GM19193 (cell line): Measurements from ENCODE around the gene THRB.

Source experiments
- POLR2A ChIP-seq: IDR thresholded peaks from 4 replicates; pipeline ENCODE4 v1.6.1; 2011; ENCODE audit not compliant: insufficient read depth, insufficient read length; ENCODE audit errors: extremely low read depth

THRB gene

DNA sequence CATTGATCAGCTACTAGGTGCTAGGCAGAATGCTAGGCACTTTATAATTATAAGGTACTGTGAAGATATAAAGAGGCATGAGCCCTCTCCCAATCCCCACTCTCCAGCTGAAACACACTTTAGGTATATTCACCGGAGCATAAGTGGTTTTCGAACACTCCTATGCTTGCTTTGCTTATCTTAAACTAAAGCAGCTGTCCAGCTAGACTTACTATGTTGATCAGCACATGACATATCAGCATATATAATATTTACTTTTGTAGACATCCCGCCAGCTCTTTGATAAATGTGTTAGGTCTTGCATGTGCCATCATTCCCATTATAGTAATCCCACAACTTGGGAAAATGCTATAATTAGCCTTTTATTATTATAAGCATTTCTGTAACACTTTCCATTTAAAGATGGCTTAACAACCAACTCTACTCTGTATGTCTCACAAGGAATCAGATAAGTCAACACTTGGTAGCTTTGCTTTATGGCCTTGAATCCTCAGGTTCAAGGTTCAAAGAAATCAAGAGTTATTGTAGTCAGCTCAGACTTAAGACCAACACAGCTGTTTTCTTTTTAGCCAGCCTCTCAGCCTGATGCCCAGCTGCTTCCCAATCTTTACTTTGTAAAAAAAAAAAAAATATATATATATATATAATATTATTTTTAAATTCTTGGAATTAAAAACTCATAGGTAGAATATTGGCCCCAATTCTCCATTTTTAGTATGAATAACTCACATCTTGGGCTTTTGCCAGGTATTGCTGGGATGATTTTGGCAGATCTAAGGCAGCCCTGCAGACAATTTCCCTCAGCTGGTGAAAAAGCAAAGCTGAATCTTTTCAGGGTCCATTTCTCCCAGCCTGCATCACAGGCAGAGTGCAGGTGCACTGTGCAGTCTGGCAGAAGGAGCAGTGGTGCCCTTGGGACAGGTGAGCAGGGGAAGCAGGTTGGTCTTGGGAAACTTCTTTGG lies 104.2 kb downstream of the THRB start:
- TF ChIP-seq POLR2A, result no peak

DNA sequence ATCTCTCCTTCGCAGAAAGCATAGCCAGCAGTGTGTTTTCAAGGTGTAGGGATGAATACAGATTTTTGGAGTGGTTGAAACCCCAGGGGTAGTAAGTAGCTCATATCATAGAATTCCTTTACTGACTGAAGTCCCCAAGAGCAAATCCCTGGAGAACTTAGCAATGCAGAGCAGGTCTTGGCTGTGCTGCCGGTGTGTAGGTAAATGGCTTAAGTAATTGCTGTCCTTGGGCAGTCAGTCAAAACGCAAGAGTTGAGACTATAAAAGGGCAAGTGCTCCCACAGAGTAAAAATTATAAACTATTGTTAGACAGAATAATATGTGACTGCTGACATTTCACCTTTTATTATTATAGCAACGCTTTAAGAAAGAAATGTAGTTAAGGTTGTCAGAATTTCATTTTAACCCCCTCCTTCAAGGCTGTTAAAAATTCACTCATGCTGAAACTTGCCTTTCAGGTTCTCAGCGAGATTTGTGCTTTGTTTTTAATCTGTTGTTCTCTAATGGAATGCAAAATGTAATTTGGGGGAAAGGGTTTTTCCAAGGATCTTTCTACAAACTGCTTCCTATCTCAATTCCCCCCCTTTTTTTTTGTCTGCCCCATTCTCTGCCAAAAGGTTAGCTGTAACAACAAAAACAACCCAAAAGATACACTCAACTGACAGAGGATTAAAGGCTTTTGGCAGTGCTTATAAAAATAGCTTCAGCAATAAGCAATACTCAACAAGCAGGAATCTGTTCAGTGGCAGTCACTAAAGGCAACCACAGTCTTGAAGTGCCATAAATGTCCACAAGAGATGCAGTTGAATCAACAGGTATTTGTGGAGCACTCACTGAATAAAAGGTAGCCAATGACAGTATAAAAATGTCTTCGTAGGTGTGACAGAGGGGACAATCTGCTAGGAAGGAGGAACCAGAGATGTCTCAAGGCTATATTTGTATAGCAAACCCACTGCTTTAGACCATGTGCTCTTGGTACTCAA lies 105.3 kb downstream of the THRB start:
- TF ChIP-seq POLR2A, result no peak

DNA sequence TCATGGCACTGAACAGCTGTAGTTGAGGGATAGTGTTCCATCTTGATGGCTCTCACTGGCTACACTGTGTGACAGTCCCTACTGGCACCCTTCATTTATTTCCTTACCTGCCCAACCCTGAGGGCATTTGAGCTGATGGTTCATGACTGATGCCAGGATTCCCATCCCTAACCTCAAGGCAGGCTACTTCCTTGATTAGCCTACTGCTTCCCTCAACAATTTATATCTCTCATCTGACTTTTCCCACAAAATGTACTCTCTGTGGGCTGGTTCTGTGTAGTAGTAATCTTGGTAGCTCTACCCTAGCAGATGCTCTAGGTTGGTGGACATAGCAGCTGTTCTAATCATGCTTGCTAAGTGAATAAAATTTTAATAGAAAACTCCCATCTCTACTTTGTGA lies 106.0 kb downstream of the THRB start:
- TF ChIP-seq POLR2A, result no peak

DNA sequence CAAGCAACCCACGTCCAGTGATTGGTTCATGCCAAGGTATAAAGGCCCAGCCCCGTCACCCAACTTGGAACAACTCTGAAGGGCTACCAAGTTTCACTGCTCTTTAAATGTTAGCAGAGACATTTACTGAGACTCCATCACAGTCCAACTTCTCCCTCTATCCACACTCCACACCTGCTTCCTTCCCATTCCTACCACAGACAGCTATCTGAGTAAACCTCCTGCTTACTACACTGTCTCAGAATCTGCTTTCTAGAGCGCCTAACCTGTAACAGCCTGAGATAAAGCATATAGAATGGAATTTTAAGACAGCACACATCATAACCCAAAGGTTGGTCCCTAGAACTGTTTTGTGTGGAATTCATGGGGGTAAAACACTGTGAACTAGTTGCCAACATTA lies 106.5 kb downstream of the THRB start:
- TF ChIP-seq POLR2A, result no peak

DNA sequence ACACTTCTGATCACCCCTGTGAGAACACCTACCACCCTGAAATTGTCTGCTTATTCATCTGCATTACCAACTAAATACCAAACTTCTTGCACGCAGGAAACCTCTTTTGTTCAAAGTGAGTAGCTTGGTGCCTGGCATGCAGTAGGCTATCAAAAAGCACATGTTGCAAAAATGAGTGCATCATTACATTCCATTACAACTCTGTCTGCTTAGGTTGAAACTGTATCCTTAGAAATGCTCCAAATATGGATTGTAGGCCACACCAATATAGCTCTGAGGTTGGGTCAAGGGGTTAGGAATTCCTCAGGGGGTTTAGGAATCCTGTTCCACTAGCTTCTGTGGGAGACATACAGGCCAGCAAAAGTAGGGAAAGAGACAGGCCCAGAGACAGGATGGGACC lies 107.2 kb downstream of the THRB start:
- TF ChIP-seq POLR2A, result no peak

DNA sequence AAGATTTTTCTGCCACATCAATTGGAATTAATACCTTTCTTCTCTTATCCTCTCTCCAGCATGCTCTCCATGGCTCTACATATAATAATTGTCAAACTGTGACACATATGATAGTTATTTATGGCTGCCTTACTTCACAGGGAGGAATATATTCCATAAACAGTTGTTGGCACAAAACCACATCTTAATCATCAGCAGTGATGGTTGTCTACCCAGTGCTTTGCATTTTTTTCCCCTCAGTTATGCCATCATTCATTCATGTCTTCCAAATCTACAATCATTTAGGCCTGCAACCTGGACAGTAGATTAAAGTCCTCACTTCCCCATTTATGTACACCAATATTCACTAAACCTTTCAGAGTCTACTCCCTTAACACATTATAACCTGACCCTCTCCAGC lies 107.7 kb downstream of the THRB start:
- TF ChIP-seq POLR2A, result no peak

DNA sequence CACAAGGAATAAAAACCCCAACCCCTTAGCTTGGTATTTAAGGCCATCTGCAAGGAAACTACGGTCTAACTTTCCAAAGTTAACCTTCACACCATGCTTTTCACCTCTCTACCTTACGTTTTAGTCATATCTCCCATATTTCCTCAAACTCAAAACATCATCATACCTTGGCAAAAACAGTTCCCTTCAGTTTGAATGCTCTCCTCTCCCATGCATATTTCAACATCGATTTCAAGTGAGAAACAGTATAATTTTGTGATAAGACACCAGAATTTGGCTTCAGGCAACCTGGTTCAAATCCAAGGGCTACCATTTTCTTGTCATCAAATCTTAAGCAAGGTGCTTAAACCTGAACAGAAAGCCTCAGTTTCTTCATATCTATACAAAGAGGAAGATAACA lies 108.2 kb downstream of the THRB start:
- TF ChIP-seq POLR2A, result no peak

DNA sequence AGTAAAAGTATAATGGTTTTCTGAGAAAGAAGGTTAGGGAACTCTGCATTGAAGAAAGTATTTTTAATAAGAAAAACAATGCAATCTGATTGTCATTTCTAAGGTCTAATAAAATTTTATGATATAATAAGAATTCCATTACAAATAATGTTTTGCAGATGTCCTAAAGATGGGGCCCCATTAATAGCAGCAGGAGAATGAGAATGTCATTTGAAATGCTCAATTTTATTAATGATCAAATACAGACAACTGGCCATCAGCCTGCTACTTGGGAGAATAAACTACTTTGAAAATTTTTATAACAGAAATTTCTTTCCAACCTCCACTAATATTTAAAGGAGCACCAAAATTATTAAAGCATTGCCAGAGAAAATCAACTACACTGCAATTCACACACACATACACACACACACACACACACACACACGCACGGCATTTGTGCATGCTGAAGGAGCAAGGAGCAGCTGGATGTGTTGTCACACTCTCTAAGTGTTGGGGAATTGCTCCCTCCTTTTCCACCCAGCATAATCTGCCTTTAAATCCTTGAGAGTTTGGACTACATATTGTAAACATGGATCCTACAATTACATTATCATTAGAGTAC lies 109.5 kb downstream of the THRB start:
- no peak for TF ChIP-seq POLR2A

DNA sequence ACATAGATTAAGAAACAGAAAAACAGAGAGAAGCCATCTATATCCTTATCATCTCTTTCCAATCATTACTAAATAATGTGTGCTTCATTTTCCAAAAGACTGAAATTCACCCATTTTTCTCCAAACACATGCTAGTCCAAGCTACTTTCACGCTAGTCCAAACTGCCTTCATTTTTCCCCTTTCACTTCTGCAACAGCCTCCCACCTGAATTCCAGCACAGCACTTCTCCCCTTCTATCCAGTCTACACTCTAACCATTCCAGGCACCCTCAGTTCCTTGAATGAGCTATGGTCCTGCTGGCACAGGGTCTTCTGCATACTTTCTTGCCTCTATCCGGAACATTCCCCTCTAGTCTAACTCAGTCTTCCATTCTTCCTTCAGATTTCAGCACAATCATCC lies 112.0 kb downstream of the THRB start:
- TF ChIP-seq POLR2A, result no peak

DNA sequence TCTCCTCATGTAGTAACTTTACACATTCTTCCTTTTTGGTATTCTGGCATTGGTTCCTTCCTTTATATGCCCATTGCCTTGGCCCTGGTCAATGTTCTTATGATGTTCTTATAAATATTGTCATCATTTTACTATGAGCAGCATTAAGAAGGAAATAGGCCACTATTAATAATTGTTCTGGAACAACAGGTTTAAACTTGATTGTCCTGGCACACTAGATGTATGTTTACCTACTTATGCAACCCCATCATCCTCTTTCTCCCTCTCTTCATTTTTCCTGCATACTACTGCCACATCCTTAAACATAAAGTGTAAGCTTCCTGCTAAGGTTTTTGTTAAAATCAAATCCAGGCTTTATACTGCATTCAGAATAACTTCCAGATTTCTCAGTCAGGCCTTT lies 114.7 kb downstream of the THRB start:
- no peak for TF ChIP-seq POLR2A

DNA sequence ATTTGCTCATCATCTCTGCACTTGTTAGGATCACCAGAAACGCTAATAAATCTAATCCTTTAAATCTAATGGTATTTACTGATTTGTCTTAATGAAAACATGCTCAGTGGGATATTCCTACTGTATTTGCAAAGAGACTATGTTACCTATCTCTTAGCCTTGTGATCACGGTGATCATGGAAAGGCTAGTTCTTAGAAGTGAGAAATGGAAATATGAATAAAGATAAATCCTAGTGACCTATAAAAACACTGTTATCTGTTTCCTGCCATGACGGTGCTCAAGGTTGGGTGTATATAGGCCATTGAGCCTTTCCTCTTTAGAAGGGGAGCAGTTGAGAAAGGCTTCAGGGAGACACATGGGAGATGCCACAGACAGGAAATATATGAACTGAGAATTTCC lies 116.3 kb downstream of the THRB start:
- no peak for TF ChIP-seq POLR2A

DNA sequence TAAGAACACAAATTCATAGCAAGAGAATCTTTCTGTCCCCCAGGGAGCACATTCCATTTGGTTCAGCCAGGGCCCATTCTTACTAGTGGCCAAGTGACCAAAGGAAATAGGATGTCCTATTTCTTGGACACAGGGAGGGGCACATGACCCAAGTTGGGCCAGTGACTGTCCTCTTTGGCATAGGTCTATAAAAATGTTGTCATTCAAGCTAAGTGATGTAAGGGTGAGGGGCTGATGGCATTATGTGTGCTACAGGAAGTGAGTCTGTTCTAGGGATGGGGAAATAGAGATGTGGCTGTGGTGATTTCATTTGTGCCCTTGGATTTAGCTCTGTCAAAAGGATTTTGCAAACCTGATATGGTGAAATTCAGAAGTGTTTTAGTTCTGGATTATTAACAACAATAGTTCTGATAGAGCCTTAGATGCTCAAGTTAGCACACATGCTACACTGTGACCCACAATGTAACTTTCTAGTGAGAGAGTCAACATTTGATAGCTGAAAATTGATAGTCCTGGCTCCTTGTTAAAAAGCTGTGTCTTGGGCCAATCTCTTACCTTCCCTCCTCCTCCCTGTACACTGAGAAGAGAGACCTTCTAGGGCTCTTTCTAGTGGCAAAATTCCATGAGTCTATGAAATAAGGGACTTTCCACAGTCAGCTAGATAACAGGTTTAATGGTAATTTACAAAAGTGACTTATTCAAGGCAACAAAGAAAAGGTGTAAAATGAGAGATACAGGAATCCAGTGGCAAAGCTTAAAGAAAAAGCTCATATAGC lies 117.2 kb downstream of the THRB start:
- TF ChIP-seq POLR2A, result no peak

DNA sequence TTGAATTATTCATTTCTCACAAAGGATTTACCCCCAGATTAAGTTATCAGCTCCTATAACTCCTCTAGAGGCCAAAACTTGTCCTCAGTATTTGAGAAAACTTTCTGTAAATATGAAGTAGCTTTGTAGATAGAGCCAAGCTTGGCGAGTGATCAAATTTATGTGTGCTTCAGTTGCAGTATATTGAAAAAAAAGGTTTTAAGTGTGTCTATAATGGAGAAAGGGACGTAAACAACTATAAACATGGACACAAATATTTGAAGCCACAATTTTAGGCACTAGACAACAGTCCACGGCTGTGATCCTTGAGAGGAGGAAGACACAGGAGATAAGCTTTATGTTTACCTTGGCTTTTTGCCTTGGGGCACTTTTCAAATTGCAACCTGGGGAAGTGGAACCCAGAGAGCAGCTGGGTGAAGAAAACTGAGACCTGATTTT lies 118.7 kb downstream of the THRB start:
- TF ChIP-seq POLR2A, result no peak

DNA sequence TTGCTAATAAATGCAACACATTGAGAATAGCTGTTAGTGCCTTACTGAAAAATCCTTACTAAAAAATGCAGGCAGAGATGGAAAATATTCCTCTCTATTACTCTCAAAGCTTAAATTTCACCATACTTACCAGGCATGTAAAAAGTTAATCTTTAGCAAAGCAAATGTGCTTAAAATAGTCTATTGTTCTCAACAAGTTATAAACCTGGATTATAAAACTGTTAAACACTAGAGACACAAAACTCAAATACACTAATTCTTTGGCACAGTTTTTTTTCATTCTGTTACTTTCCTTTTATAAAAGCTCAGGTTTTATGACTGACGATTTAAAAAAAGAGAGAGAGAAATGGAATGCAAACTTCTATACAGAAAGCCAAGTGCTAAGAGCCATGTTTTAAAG lies 119.8 kb downstream of the THRB start:
- no peak for TF ChIP-seq POLR2A
